HEK293 (cell line): ENCODE results near the gene RPL31.

ENCODE experiments used
- CTCF ChIA-PET: fragments of 350-600 bp; formaldehyde crosslinking; extraction: SDS; loops from one replicate; lab custom pipeline; 2021; ENCODE audit warnings: antibody characterized with exemption; lab: Yijun Ruan, JAX
- POLR2A ChIA-PET: fragments of 300-600 bp; formaldehyde crosslinking; extraction: SDS; loops from one replicate; lab custom pipeline; 2020; ENCODE audit warnings: antibody characterized with exemption, inconsistent platforms; lab: Yijun Ruan, JAX
- H3K27ac ChIP-seq: fragments of 200-500 bp; sonication (Bioruptor generic); 2 replicates; pipeline ENCODE4 v1.5.1; 2014; ENCODE audit warnings: low read depth, low read length, control low read depth, inconsistent platforms; ENCODE audit errors: extremely low read depth
- H3K36me3 ChIP-seq, 2 experiments: fragments of 200-500 bp in 1 of 2; sonication (Bioruptor generic) in 1 of 2; 1 replicate in 1 of 2; 2 replicates in 1 of 2; pipeline ENCODE4 v1.5.1; 2014 to 2017; ENCODE audit warnings: inconsistent platforms in 2 of 2, low read length in 2 of 2; ENCODE audit not compliant: control insufficient read depth in 2 of 2, insufficient read depth in 1 of 2
- H3K4me1 ChIP-seq: fragments of 200-500 bp; sonication (Bioruptor generic); 2 replicates; pipeline ENCODE4 v1.5.1; 2014; ENCODE audit warnings: mild to moderate bottlenecking, low read length, inconsistent platforms; ENCODE audit not compliant: control insufficient read depth, insufficient read depth
- H3K4me3 ChIP-seq: 2 replicates; pipeline ENCODE4 v1.5.1; 2011; ENCODE audit warnings: low read depth, mild to moderate bottlenecking, control low read depth, low read length, moderate library complexity
- H3K9me3 ChIP-seq: fragments of 200-500 bp; sonication (Bioruptor generic); 2 replicates; pipeline ENCODE4 v1.5.1; 2014; ENCODE audit warnings: low read depth, low read length, inconsistent platforms; ENCODE audit not compliant: control insufficient read depth, insufficient read depth
- CTCF ChIP-seq: fragments of 450-650 bp; formaldehyde crosslinking; IDR thresholded peaks from 2 replicates; pipeline ENCODE4 v1.5.1; 2016; ENCODE audit warnings: missing biosample characterization, missing genetic modification characterization
- FEZF1 ChIP-seq: fragments of 450-650 bp; formaldehyde crosslinking; IDR thresholded peaks from 2 replicates; pipeline ENCODE4 v1.5.1; 2016; ENCODE audit warnings: missing biosample characterization, missing genetic modification characterization
- GLI2 ChIP-seq: fragments of 450-650 bp; formaldehyde crosslinking; IDR thresholded peaks from 2 replicates; pipeline ENCODE4; 2017; ENCODE audit warnings: missing biosample characterization, missing genetic modification characterization, low read depth, borderline replicate concordance
- SCRT2 ChIP-seq: fragments of 450-650 bp; formaldehyde crosslinking; IDR thresholded peaks from 2 replicates; pipeline ENCODE4 v1.5.1; 2016; ENCODE audit warnings: missing biosample characterization, missing genetic modification characterization
- SP3 ChIP-seq: fragments of 450-650 bp; formaldehyde crosslinking; IDR thresholded peaks from 2 replicates; pipeline ENCODE4 v1.5.1; 2016; ENCODE audit warnings: missing biosample characterization, missing genetic modification characterization
- ZNF10 ChIP-seq: fragments of 450-650 bp; formaldehyde crosslinking; IDR thresholded peaks from 2 replicates; pipeline ENCODE4 v1.5.1; 2017; ENCODE audit warnings: missing biosample characterization, missing genetic modification characterization
- ZNF114 ChIP-seq: fragments of 450-650 bp; formaldehyde crosslinking; IDR thresholded peaks from 2 replicates; pipeline ENCODE4 v1.5.0; 2017; ENCODE audit warnings: missing biosample characterization, missing genetic modification characterization
- ZNF19 ChIP-seq: fragments of 450-650 bp; formaldehyde crosslinking; IDR thresholded peaks from 2 replicates; pipeline ENCODE4; 2016; ENCODE audit warnings: missing biosample characterization, missing genetic modification characterization, low read depth
- ZNF223 ChIP-seq: fragments of 450-650 bp; formaldehyde crosslinking; IDR thresholded peaks from 2 replicates; pipeline ENCODE4 v1.5.1; 2016; ENCODE audit warnings: missing biosample characterization, missing genetic modification characterization
- ZNF274 ChIP-seq, 2 experiments: fragments of 200-500 bp in 1 of 2; fragments of 450-650 bp in 1 of 2; sonication (Bioruptor generic) in 1 of 2; formaldehyde crosslinking in 1 of 2; IDR thresholded peaks; 2 replicates each; pipeline versions ENCODE4 v1.5.1 to v1.6.1; 2014 to 2016; ENCODE audit warnings: borderline replicate concordance in 1 of 2, inconsistent platforms in 1 of 2, low read length in 1 of 2, missing biosample characterization in 1 of 2, missing genetic modification characterization in 1 of 2
- ZNF398 ChIP-seq: fragments of 450-650 bp; formaldehyde crosslinking; IDR thresholded peaks from 2 replicates; pipeline ENCODE4 v1.5.1; 2017; ENCODE audit warnings: missing biosample characterization, missing genetic modification characterization
- ZNF501 ChIP-seq: fragments of 450-650 bp; formaldehyde crosslinking; IDR thresholded peaks from 2 replicates; pipeline ENCODE4 v1.5.1; 2016; ENCODE audit warnings: missing biosample characterization, missing genetic modification characterization
- ZNF510 ChIP-seq: fragments of 450-650 bp; formaldehyde crosslinking; IDR thresholded peaks from 2 replicates; pipeline ENCODE4 v1.5.1; 2018; ENCODE audit warnings: mild to moderate bottlenecking, missing genetic modification characterization, missing biosample characterization; ENCODE audit not compliant: insufficient replicate concordance
- ZNF654 ChIP-seq: fragments of 450-650 bp; formaldehyde crosslinking; IDR thresholded peaks from 2 replicates; pipeline ENCODE4 v1.5.1; 2016; ENCODE audit warnings: low read depth, missing biosample characterization, missing genetic modification characterization
- ZNF701 ChIP-seq: fragments of 450-650 bp; formaldehyde crosslinking; IDR thresholded peaks from 2 replicates; pipeline ENCODE4 v1.5.1; 2016; ENCODE audit warnings: missing biosample characterization, missing genetic modification characterization
- ZSCAN23 ChIP-seq: fragments of 450-650 bp; formaldehyde crosslinking; IDR thresholded peaks from 2 replicates; pipeline ENCODE4 v1.5.1; 2016; ENCODE audit warnings: missing biosample characterization, missing genetic modification characterization
- TF ChIP-seq, protein P1 (sequence below): fragments of 450-650 bp; formaldehyde crosslinking; IDR thresholded peaks from 2 replicates; pipeline ENCODE4; 2016; ENCODE audit warnings: missing biosample characterization, missing genetic modification characterization
- TF ChIP-seq, protein P2 (sequence below): fragments of 450-650 bp; formaldehyde crosslinking; IDR thresholded peaks from 2 replicates; pipeline ENCODE4 v1.5.1; 2016; ENCODE audit warnings: missing biosample characterization, missing genetic modification characterization
- TF ChIP-seq, protein P3 (sequence below): fragments of 450-650 bp; formaldehyde crosslinking; IDR thresholded peaks from 2 replicates; pipeline ENCODE4 v1.5.1; 2016; ENCODE audit warnings: missing biosample characterization, missing genetic modification characterization

RPL31 gene

GRCh38 chr2:100960688-100961087, 41.4 kb upstream of the RPL31 start:
- H3K4me1 ChIP-seq, result no peaks in the 10 kb centered on the region
- TF ChIP-seq SCRT2 (tag by site-specific recombination) (peak; percentile 59), ZNF19 (tag by site-specific recombination) (no peak)
- TF ChIP-seq, all 188 proteins: peak for 1
- ChIA-PET CTCF (no interaction called here), POLR2A (interaction anchor here (0.5 to 0.7 kb wide), 2 partner anchors 24 to 41 kb away, joined by 3 to 7 read pairs; partner anchors contain the start of gene RPL31)
- H3K27ac ChIP-seq, result no peak overlapping the region
- H3K36me3 ChIP-seq, result no peaks in the 10 kb centered on the region
- H3K9me3 ChIP-seq, result no peaks in the 10 kb centered on the region
- H3K4me3 ChIP-seq, result no peak overlapping the region

- H3K9me3 ChIP-seq, result no peaks in the 10 kb centered on the region
- H3K4me1 ChIP-seq, result no peaks in the 10 kb centered on the region
- no peaks in the 10 kb centered on the region; a peak in 1 of 3 replicates for H3K36me3 ChIP-seq
- H3K27ac ChIP-seq, result no peak overlapping the region
- ChIA-PET CTCF (no interaction called here), POLR2A (no interaction called here)
- TF ChIP-seq ZSCAN23 (tag by site-specific recombination) (no peak), ZNF501 (tag by site-specific recombination) (no peak), FEZF1 (tag by site-specific recombination) (no peak), ZNF223 (tag by site-specific recombination) (no peak), ZNF398 (no peak), ZNF10 (tag by site-specific recombination) (no peak), ZNF654 (tag by site-specific recombination) (no peak), GLI2 (no peak), ZNF274 (IDR thresholded peaks at IDR 0.05; ENCODE audit: low read length) (no peak), ZNF274 (tag by site-specific recombination; IDR thresholded peaks at IDR 0.05; ENCODE audit: borderline replicate concordance) (no peak), CTCF (tag by site-specific recombination) (no peak), ZNF510 (tag by site-specific recombination) (no peak), ZNF701 (no peak), SP3 (tag by site-specific recombination) (no peak), ZNF114 (tag by site-specific recombination) (no peak)
- TF ChIP-seq, protein P1, sequence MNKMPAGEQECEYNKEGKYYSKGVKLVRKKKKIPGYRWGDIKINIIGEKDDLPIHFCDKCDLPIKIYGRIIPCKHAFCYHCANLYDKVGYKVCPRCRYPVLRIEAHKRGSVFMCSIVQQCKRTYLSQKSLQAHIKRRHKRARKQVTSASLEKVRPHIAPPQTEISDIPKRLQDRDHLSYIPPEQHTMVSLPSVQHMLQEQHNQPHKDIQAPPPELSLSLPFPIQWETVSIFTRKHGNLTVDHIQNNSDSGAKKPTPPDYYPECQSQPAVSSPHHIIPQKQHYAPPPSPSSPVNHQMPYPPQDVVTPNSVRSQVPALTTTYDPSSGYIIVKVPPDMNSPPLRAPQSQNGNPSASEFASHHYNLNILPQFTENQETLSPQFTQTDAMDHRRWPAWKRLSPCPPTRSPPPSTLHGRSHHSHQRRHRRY (tag by site-specific recombination), result no peak
- TF ChIP-seq, protein P2, sequence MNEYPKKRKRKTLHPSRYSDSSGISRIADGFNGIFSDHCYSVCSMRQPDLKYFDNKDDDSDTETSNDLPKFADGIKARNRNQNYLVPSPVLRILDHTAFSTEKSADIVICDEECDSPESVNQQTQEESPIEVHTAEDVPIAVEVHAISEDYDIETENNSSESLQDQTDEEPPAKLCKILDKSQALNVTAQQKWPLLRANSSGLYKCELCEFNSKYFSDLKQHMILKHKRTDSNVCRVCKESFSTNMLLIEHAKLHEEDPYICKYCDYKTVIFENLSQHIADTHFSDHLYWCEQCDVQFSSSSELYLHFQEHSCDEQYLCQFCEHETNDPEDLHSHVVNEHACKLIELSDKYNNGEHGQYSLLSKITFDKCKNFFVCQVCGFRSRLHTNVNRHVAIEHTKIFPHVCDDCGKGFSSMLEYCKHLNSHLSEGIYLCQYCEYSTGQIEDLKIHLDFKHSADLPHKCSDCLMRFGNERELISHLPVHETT (tag by site-specific recombination), result no peak
- TF ChIP-seq, protein P3, sequence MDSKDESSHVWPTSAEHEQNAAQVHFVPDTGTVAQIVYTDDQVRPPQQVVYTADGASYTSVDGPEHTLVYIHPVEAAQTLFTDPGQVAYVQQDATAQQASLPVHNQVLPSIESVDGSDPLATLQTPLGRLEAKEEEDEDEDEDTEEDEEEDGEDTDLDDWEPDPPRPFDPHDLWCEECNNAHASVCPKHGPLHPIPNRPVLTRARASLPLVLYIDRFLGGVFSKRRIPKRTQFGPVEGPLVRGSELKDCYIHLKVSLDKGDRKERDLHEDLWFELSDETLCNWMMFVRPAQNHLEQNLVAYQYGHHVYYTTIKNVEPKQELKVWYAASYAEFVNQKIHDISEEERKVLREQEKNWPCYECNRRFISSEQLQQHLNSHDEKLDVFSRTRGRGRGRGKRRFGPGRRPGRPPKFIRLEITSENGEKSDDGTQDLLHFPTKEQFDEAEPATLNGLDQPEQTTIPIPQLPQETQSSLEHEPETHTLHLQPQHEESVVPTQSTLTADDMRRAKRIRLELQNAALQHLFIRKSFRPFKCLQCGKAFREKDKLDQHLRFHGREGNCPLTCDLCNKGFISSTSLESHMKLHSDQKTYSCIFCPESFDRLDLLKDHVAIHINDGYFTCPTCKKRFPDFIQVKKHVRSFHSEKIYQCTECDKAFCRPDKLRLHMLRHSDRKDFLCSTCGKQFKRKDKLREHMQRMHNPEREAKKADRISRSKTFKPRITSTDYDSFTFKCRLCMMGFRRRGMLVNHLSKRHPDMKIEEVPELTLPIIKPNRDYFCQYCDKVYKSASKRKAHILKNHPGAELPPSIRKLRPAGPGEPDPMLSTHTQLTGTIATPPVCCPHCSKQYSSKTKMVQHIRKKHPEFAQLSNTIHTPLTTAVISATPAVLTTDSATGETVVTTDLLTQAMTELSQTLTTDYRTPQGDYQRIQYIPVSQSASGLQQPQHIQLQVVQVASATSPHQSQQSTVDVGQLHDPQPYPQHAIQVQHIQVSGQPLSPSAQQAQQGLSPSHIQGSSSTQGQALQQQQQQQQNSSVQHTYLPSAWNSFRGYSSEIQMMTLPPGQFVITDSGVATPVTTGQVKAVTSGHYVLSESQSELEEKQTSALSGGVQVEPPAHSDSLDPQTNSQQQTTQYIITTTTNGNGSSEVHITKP (tag by site-specific recombination), result no peak
- H3K4me3 ChIP-seq, result no peak overlapping the region
These were observed 39.6 kb upstream of the RPL31 start for GRCh38 chr2:100962366-100963025.
